ENCODE results near the gene CEP72. TPM values are rescaled to one million over a fixed set of nuclear protein-coding genes. Genes with fewer than 3 reads are reported as not detected.
A peak's percentile ranks its signal among the peaks of the same experiment; 100 is the strongest.
"Not testable (repeated sequence)": the region's sequence is repeated elsewhere in the genome, so short reads cannot be mapped to it uniquely, and the experiment has no call there.

The CEP72 gene
- polyA plus RNA-seq (ENCODE audit: insufficient read length): 12.6 TPM
- long read RNA-seq, donor 1, partial matches to known transcripts: 0 of 1 reads
- long read RNA-seq, donor 1, other reads (novel, unspliced or antisense): 0 of 1 reads
- long read RNA-seq, donor 2, partial matches to known transcripts: 0 of 1 reads
- long read RNA-seq, donor 2, other reads (novel, unspliced or antisense): 0 of 1 reads
- long read RNA-seq, donor 3, partial matches to known transcripts: 0 of 4 reads
- long read RNA-seq, donor 3, other reads (novel, unspliced or antisense): 0 of 4 reads
- long read RNA-seq, donor 4: 0 reads
- long read RNA-seq, donor 5, partial matches to known transcripts: 0 of 3 reads
- long read RNA-seq, donor 5, other reads (novel, unspliced or antisense): 0 of 3 reads
- long read RNA-seq, donor 6, partial matches to known transcripts: 0 of 2 reads
- long read RNA-seq, donor 6, other reads (novel, unspliced or antisense): 0 of 2 reads
- long read RNA-seq, donor 7, partial matches to known transcripts: 0 of 3 reads
- long read RNA-seq, donor 7, other reads (novel, unspliced or antisense): 0 of 3 reads
- long read RNA-seq, donor 8, partial matches to known transcripts: 0 of 1 reads
- long read RNA-seq, donor 8, other reads (novel, unspliced or antisense): 0 of 1 reads

GRCh38 chr5:611731-612486, at the start of gene CEP72:
TSS of gene CEP72 (plus strand) at chr5:612340. CDS start at chr5:612362, 22 bp downstream.
- peak; percentile 85 for DNase-seq

- no peak for DNase-seq
These were observed 46.2 kb upstream of the CEP72 start for GRCh38 chr5:565782-566440.

- DNase-seq: no peak
These were observed 45.4 kb upstream of the CEP72 start for GRCh38 chr5:566636-567309.

- DNase-seq: no peak
These were observed 44.5 kb upstream of the CEP72 start for GRCh38 chr5:567664-568060.

GRCh38 chr5:568061-568781, 43.9 kb upstream of the CEP72 start:
- DNase-seq: no peak

GRCh38 chr5:568809-569208, 43.3 kb upstream of the CEP72 start:
- DNase-seq: no peak

- no peak for DNase-seq
These were observed 42.7 kb upstream of the CEP72 start for GRCh38 chr5:569358-569867.

GRCh38 chr5:569868-570361, 42.2 kb upstream of the CEP72 start:
- DNase-seq: no peak

GRCh38 chr5:570446-570845, 41.7 kb upstream of the CEP72 start:
- no peak for DNase-seq

GRCh38 chr5:570886-571285, 41.3 kb upstream of the CEP72 start:
- no peak for DNase-seq

- no peak for DNase-seq
These were observed 40.3 kb upstream of the CEP72 start for GRCh38 chr5:571791-572190.

GRCh38 chr5:572398-573019, 39.6 kb upstream of the CEP72 start:
- DNase-seq: no peak

- no peak for DNase-seq
These were observed 38.9 kb upstream of the CEP72 start for GRCh38 chr5:573206-573605.

- DNase-seq: no peak
These were observed 38.2 kb upstream of the CEP72 start for GRCh38 chr5:573976-574375.

- DNase-seq: no peak
These were observed 37.2 kb upstream of the CEP72 start for GRCh38 chr5:574906-575305.

- DNase-seq: no peak
These were observed 36.5 kb upstream of the CEP72 start for GRCh38 chr5:575636-576035.

- DNase-seq: not testable (repeated sequence)
These were observed 34.9 kb upstream of the CEP72 start for GRCh38 chr5:577214-577613.

- no peak for DNase-seq
These were observed 34.3 kb upstream of the CEP72 start for GRCh38 chr5:577800-578199.

GRCh38 chr5:579211-579610, 32.9 kb upstream of the CEP72 start:
- no peak for DNase-seq

- DNase-seq: no peak
These were observed 32.3 kb upstream of the CEP72 start for GRCh38 chr5:579746-580366.
